IMR-90 (cell line): Measurements from ENCODE around the gene USP54. TPM values are rescaled to one million over a fixed set of nuclear protein-coding genes. Genes with fewer than 3 reads are reported as not detected.

Source experiments
- ATAC-seq: fragments of 200-7000 bp; cut with Tn5 transposase; 2 replicates; pipeline ENCODE4 v1.9.1; 2020; ENCODE audit warnings: low read depth, mild to moderate bottlenecking, moderate library complexity
- BruUV-seq: library from RNA; stranded (reverse); fragments of 400-500 nt; replicated peaks from 2 replicates; lab custom pipeline; 2021; lab: Mats Ljungman, UMichigan
- CTCF ChIA-PET: fragments of 300-600 bp; formaldehyde crosslinking; extraction: SDS; loops from one replicate; lab custom pipeline; 2021; ENCODE audit warnings: antibody characterized with exemption; lab: Yijun Ruan, JAX
- POLR2A ChIA-PET: fragments of 300-600 bp; sonication (Branson Sonifier 250); formaldehyde crosslinking; loops from one replicate; lab custom pipeline; 2022; ENCODE audit warnings: antibody characterized with exemption; ENCODE audit not compliant: unreplicated experiment; lab: Charles Lee
- DNase-seq: peaks from one replicate; pipeline ENCODE4 v3.0.0; 2013
- H2AFZ ChIP-seq: replicated peaks from 2 replicates; pipeline ENCODE3; 2013; ENCODE audit warnings: low read length, mild to moderate bottlenecking; ENCODE audit not compliant: poor library complexity
- H2AK5ac ChIP-seq: 2 replicates; pipeline ENCODE4 v1.6.1; 2013; ENCODE audit warnings: low read depth, low read length, inconsistent platforms
- H2AK9ac ChIP-seq: replicated peaks from 2 replicates; pipeline ENCODE3; 2013; ENCODE audit warnings: mild to moderate bottlenecking, low read depth, low read length, moderate library complexity; ENCODE audit not compliant: poor library complexity
- H2BK120ac ChIP-seq: 2 replicates; pipeline ENCODE4 v1.6.1; 2013; ENCODE audit warnings: low read depth, low read length, inconsistent platforms
- H2BK15ac ChIP-seq: 3 replicates; pipeline ENCODE4 v1.6.1; 2013; ENCODE audit warnings: low read depth, low read length, inconsistent platforms
- H2BK20ac ChIP-seq: 2 replicates; pipeline ENCODE4 v1.6.1; 2013; ENCODE audit warnings: low read depth, mild to moderate bottlenecking, inconsistent platforms, low read length, moderate library complexity
- H2BK5ac ChIP-seq: 2 replicates; pipeline ENCODE4 v1.6.1; 2013; ENCODE audit warnings: mild to moderate bottlenecking, low read depth, low read length, inconsistent platforms; ENCODE audit not compliant: poor library complexity, severe bottlenecking
- H3K14ac ChIP-seq: replicated peaks from 2 replicates; pipeline ENCODE4 v1.6.1; 2013; ENCODE audit warnings: low read depth, low read length, inconsistent platforms
- H3K18ac ChIP-seq: 2 replicates; pipeline ENCODE4 v1.6.1; 2013; ENCODE audit warnings: low read depth, low read length, control low read depth
- H3K23ac ChIP-seq: 2 replicates; pipeline ENCODE4 v1.6.1; 2013; ENCODE audit warnings: low read depth, low read length, inconsistent platforms
- H3K27ac ChIP-seq: 2 replicates; pipeline ENCODE4 v1.5.1; 2013; ENCODE audit warnings: mild to moderate bottlenecking, control low read depth, low read length; ENCODE audit not compliant: insufficient read depth
- H3K27me3 ChIP-seq: 2 replicates; pipeline ENCODE4 v1.6.1; 2013; ENCODE audit warnings: low read length; ENCODE audit not compliant: control insufficient read depth, insufficient read depth
- H3K36me3 ChIP-seq: 2 replicates; pipeline ENCODE4 v1.6.1; 2013; ENCODE audit warnings: low read length, mixed read lengths; ENCODE audit not compliant: control insufficient read depth, insufficient read depth
- H3K4ac ChIP-seq: 2 replicates; pipeline ENCODE4 v1.6.1; 2013; ENCODE audit warnings: low read depth, low read length, inconsistent platforms
- H3K4me1 ChIP-seq: 2 replicates; pipeline ENCODE4 v1.6.1; 2013; ENCODE audit warnings: low read length, mixed read lengths; ENCODE audit not compliant: control insufficient read depth, insufficient read depth
- H3K4me2 ChIP-seq: 2 replicates; pipeline ENCODE4 v1.6.1; 2013; ENCODE audit warnings: low read depth, mild to moderate bottlenecking, control low read depth, low read length, moderate library complexity
- H3K4me3 ChIP-seq: 2 replicates; pipeline ENCODE4 v1.5.1; 2013; ENCODE audit warnings: low read depth, mild to moderate bottlenecking, control low read depth, low read length, moderate library complexity; ENCODE audit not compliant: insufficient read depth
- H3K56ac ChIP-seq: 2 replicates; pipeline ENCODE4 v1.6.1; 2013; ENCODE audit warnings: low read length, inconsistent platforms; ENCODE audit not compliant: insufficient read depth; ENCODE audit errors: extremely low read depth
- H3K79me1 ChIP-seq, 2 experiments: 2 replicates each; pipeline ENCODE4 v1.6.1; 2013; ENCODE audit warnings: low read length in 2 of 2, inconsistent platforms in 1 of 2, low read depth in 1 of 2
- H3K9ac ChIP-seq: 2 replicates; pipeline ENCODE4 v1.6.1; 2013; ENCODE audit warnings: low read depth, low read length, control low read depth
- H3K9me1 ChIP-seq: 2 replicates; pipeline ENCODE4 v1.6.1; 2013; ENCODE audit warnings: low read length, inconsistent platforms; ENCODE audit not compliant: insufficient read depth
- H3K9me3 ChIP-seq: 2 replicates; pipeline ENCODE4 v1.6.1; 2013; ENCODE audit warnings: low read length; ENCODE audit not compliant: control insufficient read depth, insufficient read depth
- H4K20me1 ChIP-seq: 2 replicates; pipeline ENCODE4 v1.6.1; 2013; ENCODE audit warnings: low read length, inconsistent platforms; ENCODE audit not compliant: insufficient read depth
- H4K5ac ChIP-seq: 2 replicates; pipeline ENCODE4 v1.6.1; 2013; ENCODE audit warnings: mild to moderate bottlenecking, low read depth, low read length, control low read depth
- H4K8ac ChIP-seq, 2 experiments: 2 replicates each; pipeline ENCODE4 v1.6.1; 2013; ENCODE audit warnings: low read depth in 2 of 2, low read length in 2 of 2, control low read depth in 1 of 2, inconsistent platforms in 1 of 2
- H4K91ac ChIP-seq: 2 replicates; pipeline ENCODE4 v1.6.1; 2013; ENCODE audit warnings: low read depth, low read length, inconsistent platforms; ENCODE audit not compliant: insufficient read depth
- BHLHE40 ChIP-seq: fragments of 150-350 bp; IDR thresholded peaks from 2 replicates; pipeline ENCODE4 v1.6.1; 2016; ENCODE audit warnings: mild to moderate bottlenecking, low read depth, low read length
- CEBPB ChIP-seq: IDR thresholded peaks from 2 replicates; pipeline ENCODE4 v1.6.1; 2012; ENCODE audit warnings: low read depth, low read length, improper control_type of control experiment
- CHD1 ChIP-seq: IDR thresholded peaks from 2 replicates; pipeline ENCODE4 v1.6.1; 2012; ENCODE audit warnings: low read depth, low read length, improper control_type of control experiment
- ELK1 ChIP-seq: fragments of 150-350 bp; IDR thresholded peaks from 2 replicates; pipeline ENCODE4 v1.6.1; 2016; ENCODE audit warnings: low read depth, mild to moderate bottlenecking, low read length, moderate library complexity, borderline replicate concordance
- FOS ChIP-seq: fragments of 150-350 bp; IDR thresholded peaks from 2 replicates; pipeline ENCODE4 v1.6.1; 2016; ENCODE audit warnings: low read depth, low read length
- MAFK ChIP-seq: IDR thresholded peaks from 2 replicates; pipeline ENCODE4 v1.6.1; 2012; ENCODE audit warnings: low read depth, low read length, improper control_type of control experiment
- MAZ ChIP-seq: IDR thresholded peaks from 2 replicates; pipeline ENCODE4 v1.6.1; 2012; ENCODE audit warnings: low read depth, mild to moderate bottlenecking, low read length, improper control_type of control experiment, moderate library complexity, borderline replicate concordance
- MXI1 ChIP-seq: IDR thresholded peaks from 2 replicates; pipeline ENCODE4 v1.6.1; 2012; ENCODE audit warnings: low read depth, mild to moderate bottlenecking, low read length, moderate library complexity, borderline replicate concordance
- NFE2L2 ChIP-seq: fragments of 150-350 bp; IDR thresholded peaks from 2 replicates; pipeline ENCODE4 v1.6.1; 2016; ENCODE audit warnings: low read depth, mild to moderate bottlenecking, low read length
- POLR2A ChIP-seq: IDR thresholded peaks from 2 replicates; pipeline ENCODE4 v1.6.1; 2012; ENCODE audit warnings: mild to moderate bottlenecking, low read depth, low read length
- RAD21 ChIP-seq: IDR thresholded peaks from 2 replicates; pipeline ENCODE4 v1.6.1; 2012; ENCODE audit warnings: low read length, improper control_type of control experiment
- RCOR1 ChIP-seq: IDR thresholded peaks from 2 replicates; pipeline ENCODE4 v1.6.1; 2012; ENCODE audit warnings: mild to moderate bottlenecking, low read length, improper control_type of control experiment; ENCODE audit not compliant: insufficient replicate concordance
- RFX5 ChIP-seq: IDR thresholded peaks from 2 replicates; pipeline ENCODE4 v1.8.0; 2012; ENCODE audit warnings: low read depth, mild to moderate bottlenecking, low read length, moderate library complexity
- SMC3 ChIP-seq: fragments of 150-350 bp; IDR thresholded peaks from 2 replicates; pipeline ENCODE4 v1.6.1; 2016; ENCODE audit warnings: low read depth, mild to moderate bottlenecking, antibody characterized with exemption, low read length, moderate library complexity
- USF2 ChIP-seq: fragments of 150-350 bp; IDR thresholded peaks from 2 replicates; pipeline ENCODE4 v1.6.1; 2017; ENCODE audit warnings: mild to moderate bottlenecking, antibody characterized with exemption, low read length, low read depth
- WGBS, 2 experiments: methylation state at CpG; one replicate each; pipeline versions ENCODE4 v1.1.5 to v1.1.7; 2013; ENCODE audit warnings: missing lambda C conversion rate in 2 of 2; ENCODE audit not compliant: insufficient read length in 1 of 2; ENCODE audit errors: extremely low coverage in 2 of 2; 5-methylcytosine and 5-hydroxymethylcytosine counted together
- dilution Hi-C: fragments of 300-500 bp; cut with HindIII; formaldehyde crosslinking; loops from one replicate; pipeline ENCODE4 v1.14.3; 2018; ENCODE audit warnings: low sequenced_read_pairs; ENCODE audit not compliant: unreplicated experiment
- in situ Hi-C: fragments of 300-500 bp; cut with MboI; formaldehyde crosslinking; loops from 3 replicates; pipeline ENCODE4 v1.14.3; 2019; ENCODE audit warnings: low sequenced_read_pairs, inconsistent platforms, mixed read lengths
- intact Hi-C: fragments of 100-400 bp; cut with micrococcal nuclease; formaldehyde crosslinking; loops from 2 replicates; pipeline ENCODE4 v1.10.0; 2022
- polyA plus RNA-seq, 3 experiments: library from polyadenylated mRNA; depleted of rRNA; stranded (reverse); fragments of >200 nt; gene quantifications; 2 replicates each; pipeline ENCODE4 v1.2.3, GENCODE V29; 2012; ENCODE audit warnings: low replicate concordance in 1 of 3
- total RNA-seq: library from RNA; depleted of rRNA; stranded (reverse); fragments of >200 nt; gene quantifications from 2 replicates; pipeline ENCODE4 v1.2.3, GENCODE V29; 2012
- TF ChIP-seq, protein P1 (sequence below): conservative IDR thresholded peaks from 2 replicates; pipeline ENCODE4 v1.5.1; 2012; ENCODE audit warnings: mild to moderate bottlenecking, low read depth, low read length, improper control_type of control experiment

The USP54 gene
- total and polyA plus RNA-seq, 2 of the 4 experiments (the other 2 are of a cell fraction): 4.0 to 7.9 TPM

GRCh38 chr10:73627300-73627699 is 36.2 kb upstream of the USP54 start:
- H2BK15ac ChIP-seq: no peak overlapping the region
- H3K27me3 ChIP-seq: no peaks in the 10 kb centered on the region
- DNase-seq (no peak), ATAC-seq (no peak)
- H2BK120ac ChIP-seq: no peak overlapping the region
- H3K4ac ChIP-seq: no peak overlapping the region
- H3K4me2 ChIP-seq: no peak overlapping the region
- H2BK5ac ChIP-seq: no peak overlapping the region
- H3K27ac ChIP-seq: no peak overlapping the region
- H3K79me1 ChIP-seq: peaks cover 14 to 27% of the 10 kb centered on the region in 2 experiments
- no peak overlapping the region for H3K23ac ChIP-seq
- no peak overlapping the region for H3K56ac ChIP-seq
- POLR2A ChIA-PET: no interaction called here
- H3K9me3 ChIP-seq: no peaks in the 10 kb centered on the region
- WGBS, 2 experiments: no CpG with 5 or more reads among the region's 6 CpGs
- intact Hi-C loops (no loop called here), dilution Hi-C loops (no loop called here), in situ Hi-C loops (loop anchor here (25.0 kb wide), 1 partner anchor 365 kb away; the partner anchor contains the start of gene MRPS16)
- peak overlapping the region; percentile 40 for H2AK9ac ChIP-seq
- no peak overlapping the region for H3K4me3 ChIP-seq
- no peaks in the 10 kb centered on the region for H3K36me3 ChIP-seq
- H2AFZ ChIP-seq: no peak overlapping the region
- 0 out of 2 replicates have a peak, but pooled peaks cover 1% of the 10 kb centered on the region for H3K4me1 ChIP-seq
- H3K14ac ChIP-seq: no peak overlapping the region
- no peak overlapping the region for H4K8ac ChIP-seq
- no peak overlapping the region for H3K18ac ChIP-seq
- CTCF ChIA-PET: interaction anchor here (1.0 kb wide), 1 partner anchor 83 kb away, joined by 3 read pairs; no protein-coding TSS in a partner anchor
- H4K20me1 ChIP-seq: no peaks in the 10 kb centered on the region
- H2BK20ac ChIP-seq: no peak overlapping the region
- TF ChIP-seq BHLHE40 (no peak), SMC3 (no peak), FOS (no peak), RCOR1 (no peak), CHD1 (no peak), MXI1 (no peak), NFE2L2 (no peak), MAZ (no peak), RAD21 (no peak), RFX5 (no peak), ELK1 (no peak), MAFK (no peak), CEBPB (no peak), USF2 (no peak), POLR2A (no peak)
- TF ChIP-seq, protein P1, sequence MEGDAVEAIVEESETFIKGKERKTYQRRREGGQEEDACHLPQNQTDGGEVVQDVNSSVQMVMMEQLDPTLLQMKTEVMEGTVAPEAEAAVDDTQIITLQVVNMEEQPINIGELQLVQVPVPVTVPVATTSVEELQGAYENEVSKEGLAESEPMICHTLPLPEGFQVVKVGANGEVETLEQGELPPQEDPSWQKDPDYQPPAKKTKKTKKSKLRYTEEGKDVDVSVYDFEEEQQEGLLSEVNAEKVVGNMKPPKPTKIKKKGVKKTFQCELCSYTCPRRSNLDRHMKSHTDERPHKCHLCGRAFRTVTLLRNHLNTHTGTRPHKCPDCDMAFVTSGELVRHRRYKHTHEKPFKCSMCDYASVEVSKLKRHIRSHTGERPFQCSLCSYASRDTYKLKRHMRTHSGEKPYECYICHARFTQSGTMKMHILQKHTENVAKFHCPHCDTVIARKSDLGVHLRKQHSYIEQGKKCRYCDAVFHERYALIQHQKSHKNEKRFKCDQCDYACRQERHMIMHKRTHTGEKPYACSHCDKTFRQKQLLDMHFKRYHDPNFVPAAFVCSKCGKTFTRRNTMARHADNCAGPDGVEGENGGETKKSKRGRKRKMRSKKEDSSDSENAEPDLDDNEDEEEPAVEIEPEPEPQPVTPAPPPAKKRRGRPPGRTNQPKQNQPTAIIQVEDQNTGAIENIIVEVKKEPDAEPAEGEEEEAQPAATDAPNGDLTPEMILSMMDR: no peak
- BruUV-seq: no TSS peak
- H3K9me1 ChIP-seq: no peaks in the 10 kb centered on the region
- H4K5ac ChIP-seq: no peak overlapping the region
- no peak overlapping the region for H2AK5ac ChIP-seq
- no peak overlapping the region for H4K91ac ChIP-seq
- no peak overlapping the region for H3K9ac ChIP-seq
